Upper lobe of left lung (tissue), 6 donors: ENCODE results near the gene CERS2. TPM values are rescaled to one million over a fixed set of nuclear protein-coding genes. Genes with fewer than 3 reads are reported as not detected.

Experiments used
- ATAC-seq, 2 donors: fragments of 200-7000 bp; cut with Tn5 transposase; one replicate each; pipeline ENCODE4 v1.9.1; 2022; ENCODE audit warnings: mild to moderate bottlenecking in 2 of 2, moderate library complexity in 2 of 2; ENCODE audit not compliant: low FRiP score in 2 of 2
- DNase-seq, 2 donors: peaks; one replicate each; pipeline ENCODE4 v3.0.0-alpha.2; 2019 to 2020
- H3K27ac ChIP-seq, 4 donors: fragments of 200-600 bp; sonication (generic); one replicate each; pipeline ENCODE4 v1.5.1; 2016 to 2019
- H3K27me3 ChIP-seq, 4 donors: fragments of 200-600 bp; sonication (generic); one replicate each; pipeline ENCODE4 v1.5.1; 2017 to 2019
- H3K36me3 ChIP-seq, 4 donors: fragments of 200-600 bp; sonication (generic); one replicate each; pipeline ENCODE4 v1.5.1; 2016 to 2019
- H3K4me1 ChIP-seq, 4 donors: fragments of 200-600 bp; sonication (generic); one replicate each; pipeline ENCODE4 v1.5.1; 2018 to 2019
- H3K4me3 ChIP-seq, 4 donors: fragments of 200-600 bp; sonication (generic); one replicate each; pipeline ENCODE4 v1.5.1; 2017 to 2019; ENCODE audit warnings: mild to moderate bottlenecking in 2 of 4, moderate library complexity in 1 of 4
- H3K9me3 ChIP-seq, 4 donors: fragments of 200-600 bp; sonication (generic); one replicate each; pipeline ENCODE4 v1.5.1; 2018 to 2019
- CTCF ChIP-seq, 6 experiments: fragments of 450-650 bp in 4 of 6; fragments of 200-600 bp in 2 of 6; sonication (generic) in 2 of 6; IDR thresholded peaks; one replicate each; pipeline ENCODE4 v1.5.1; 2016 to 2019; ENCODE audit warnings: antibody characterized with exemption in 6 of 6
- EP300 ChIP-seq, 4 donors: sonication (generic); formaldehyde crosslinking; IDR thresholded peaks; one replicate each; pipeline ENCODE4 v1.5.1; 2017; ENCODE audit warnings: antibody characterized with exemption in 4 of 4, control low read depth in 2 of 4
- POLR2A ChIP-seq, 4 donors: fragments of 450-650 bp; IDR thresholded peaks; one replicate each; pipeline ENCODE4 v1.5.1; 2016 to 2017; ENCODE audit warnings: antibody characterized with exemption in 4 of 4, mild to moderate bottlenecking in 2 of 4
- POLR2AphosphoS5 ChIP-seq, 2 donors: sonication (generic); formaldehyde crosslinking; IDR thresholded peaks; one replicate each; pipeline ENCODE4 v1.5.1; 2017; ENCODE audit warnings: antibody characterized with exemption in 2 of 2
- WGBS, 2 donors: methylation state at CpG; one replicate each; pipeline ENCODE4 v1.1.5; 2017 to 2018; 5-methylcytosine and 5-hydroxymethylcytosine counted together
- small RNA-seq, 4 donors: library from RNA; depleted of rRNA; stranded (forward); fragments of <200 nt; gene quantifications; one replicate each; pipeline ENCODE3, GENCODE V24; 2016
- total RNA-seq, 6 donors: library from RNA; depleted of rRNA in 4 of 6; stranded (reverse); fragments of >200 nt in 4 of 6; gene quantifications; one replicate each; pipeline versions ENCODE4 v1.1.0 to v1.2.1, GENCODE V29; 2016 to 2021
- donor health status: DM: no; HTN: no; CAD: no; lungs with moderate emphysema.
- donor health status: DM: no; HTN: yes; CAD: no; lungs with severe emphysema.

Gene CERS2
- total RNA-seq, 6 donors from 2014 or later = 93.2 to 322 (median 204) TPM

GRCh38 chr1:150917387-150917786 is 57.2 kb downstream of the CERS2 start:
- Histone ChIP-seq H3K27me3 (no peaks in the 10 kb centered on the region), H3K27ac (no peak overlapping the region), H3K4me3 (no peak overlapping the region), H3K4me1 (peaks cover 0 to 4% (median 0%) of the 10 kb centered on the region in 4 donors), H3K9me3 (no peaks in the 10 kb centered on the region), H3K36me3 (no peaks in the 10 kb centered on the region)
- ATAC-seq (no peak), DNase-seq (no peak)
- 61 to 74% methylated on average over 7 of the region's 7 CpGs for WGBS, 2 donors
- TF ChIP-seq POLR2A (IDR thresholded peaks at IDR 0.05) (no peak), POLR2AphosphoS5 (IDR thresholded peaks at IDR 0.05) (no peak), EP300 (IDR thresholded peaks at IDR 0.05) (no peak), CTCF (IDR thresholded peaks at IDR 0.05) (no peak)

Small RNA genes within 50 kb of the gene (small RNA-seq; reads per million reads assigned to genes)
- 0 reads per million in 4 donors for gene RNU6-884P

Other genes starting within 250 kb of the CERS2 start
- gene CTSS, start 209.1 kb downstream of the CERS2 start, total RNA-seq = 100 to 1,000 TPM; 153 to 625 (median 455) TPM
- 10 to 100 TPM in 5 of 6 donors, 1 to 10 TPM in 1; 9.6 to 35.4 (median 19.8) TPM for gene CTSK, start 166.6 kb downstream of the CERS2 start, total RNA-seq
- gene ARNT, start 98.2 kb downstream of the CERS2 start, total RNA-seq = 10 to 100 TPM; 44.0 to 76.5 (median 53.9) TPM
- gene CTXND2, start 87.7 kb downstream of the CERS2 start, total RNA-seq = not detected
- 10 to 100 TPM; 26.8 to 88.0 (median 40.3) TPM for gene SETDB1, start 48.5 kb downstream of the CERS2 start, total RNA-seq
- gene ANXA9, start 7.5 kb upstream of the CERS2 start, total RNA-seq = 1 to 10 TPM in 4 of 6 donors, under 1 TPM in 1, not detected in 1; 0.67 to 5.2 (median 1.2) TPM
- 10 to 100 TPM; 14.5 to 34.3 (median 26.9) TPM for gene MINDY1, start 32.1 kb upstream of the CERS2 start, total RNA-seq
- 10 to 100 TPM; 16.3 to 28.3 (median 21.2) TPM for gene PRUNE1, start 33.6 kb upstream of the CERS2 start, total RNA-seq
- 100 to 1,000 TPM in 1 of 6 donors, 10 to 100 TPM in 2, 1 to 10 TPM in 3; 2.3 to 213 (median 11.7) TPM for gene BNIPL, start 61.8 kb upstream of the CERS2 start, total RNA-seq
- 1 to 10 TPM; 2.6 to 9.4 (median 3.8) TPM for gene C1orf56, start 72.9 kb upstream of the CERS2 start, total RNA-seq
- 100 to 1,000 TPM in 1 of 6 donors, 10 to 100 TPM in 5; 66.9 to 131 (median 90.5) TPM for gene CDC42SE1, start 84.8 kb upstream of the CERS2 start, total RNA-seq
- gene MLLT11, start 85.6 kb upstream of the CERS2 start, total RNA-seq = 1 to 10 TPM in 4 of 6 donors, under 1 TPM in 2; 0.30 to 1.3 (median 1.1) TPM
- gene GABPB2, start 95.9 kb upstream of the CERS2 start, total RNA-seq = 10 to 100 TPM in 4 of 6 donors, 1 to 10 TPM in 2; 6.8 to 32.5 (median 13.0) TPM
- gene SEMA6C, start 171.8 kb upstream of the CERS2 start, total RNA-seq = 10 to 100 TPM in 1 of 6 donors, 1 to 10 TPM in 5; 2.1 to 13.6 (median 5.8) TPM
- gene TNFAIP8L2, start 181.8 kb upstream of the CERS2 start, total RNA-seq = 10 to 100 TPM in 5 of 6 donors, 1 to 10 TPM in 1; 7.4 to 19.1 (median 15.8) TPM
- gene LYSMD1, start 191.1 kb upstream of the CERS2 start, total RNA-seq = 10 to 100 TPM in 1 of 6 donors, 1 to 10 TPM in 5; 2.2 to 16.8 (median 6.2) TPM
- gene SCNM1, start 191.3 kb upstream of the CERS2 start, total RNA-seq = 10 to 100 TPM in 5 of 6 donors, 1 to 10 TPM in 1; 8.9 to 50.3 (median 25.9) TPM
- gene TMOD4, start 201.1 kb upstream of the CERS2 start, total RNA-seq = under 1 TPM in 2 of 6 donors, not detected in 4; 0.57 to 0.88 TPM
- 10 to 100 TPM; 19.0 to 54.3 (median 25.5) TPM for gene VPS72, start 215.4 kb upstream of the CERS2 start, total RNA-seq
- 10 to 100 TPM; 37.2 to 94.3 (median 70.6) TPM for gene PIP5K1A, start 223.7 kb upstream of the CERS2 start, total RNA-seq